ENCODE results near the gene ZBTB7C. TPM values are rescaled to one million over a fixed set of nuclear protein-coding genes. Genes with fewer than 3 reads are reported as not detected.

The ZBTB7C gene
- total RNA-seq, 1 experiment from 2014 or later, result 0.18 TPM

DNA sequence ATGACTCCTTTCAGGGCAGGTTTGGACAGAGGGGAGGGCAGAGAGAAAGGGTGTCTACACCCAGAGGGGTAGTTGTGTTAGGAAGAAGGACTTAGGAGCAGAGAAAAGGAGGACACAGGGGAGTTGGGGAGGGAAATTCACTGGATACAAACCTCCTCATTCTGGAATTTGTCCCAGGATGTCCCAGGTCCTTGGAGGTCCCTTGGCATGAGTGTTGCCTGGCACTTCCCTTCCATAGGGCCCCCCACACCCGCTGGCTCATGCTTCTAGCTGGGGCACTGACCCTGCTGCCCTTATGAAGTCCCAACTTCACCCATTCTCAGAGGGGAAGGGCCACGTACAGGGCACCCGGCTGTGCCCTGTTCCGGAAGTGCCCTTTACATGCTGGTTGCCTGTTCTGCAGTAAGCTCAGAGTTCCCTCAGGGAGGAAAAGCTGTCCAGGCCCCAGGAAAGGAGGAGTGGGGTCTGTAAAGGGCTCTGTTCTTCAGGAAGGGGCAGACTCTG, 385.1 kb downstream of the ZBTB7C start:
- POLR2A ChIA-PET, result no interaction called here
- H3K4me1 Mint-ChIP-seq (ENCODE audit: low read depth, unreplicated experiment), result no peaks in the 10 kb centered on the region
- no peaks in the 10 kb centered on the region for H3K4me1 ChIP-seq
- no peak overlapping the region for H3K4me3 ChIP-seq (ENCODE audit: low read depth, low read length)
- DNase-seq, result no peak
- no peaks in the 10 kb centered on the region for H3K36me3 ChIP-seq (ENCODE audit: control insufficient read depth, insufficient read depth, low read length)
- H3K4me3 Mint-ChIP-seq (ENCODE audit: unreplicated experiment), result no peak overlapping the region
- CTCF ChIA-PET, result no interaction called here
- H3K9me3 ChIP-seq, result no peaks in the 10 kb centered on the region
- TF ChIP-seq CTCF (IDR thresholded peaks at IDR 0.05; ENCODE audit: insufficient read depth in 1 of 2, low read depth in 1 of 2, low read length in 1 of 2, severe bottlenecking in 1 of 2, unreplicated experiment in 1 of 2), result no peak
- no peaks in the 10 kb centered on the region for H3K9me3 Mint-ChIP-seq (ENCODE audit: unreplicated experiment)
- peaks cover 3% of the 10 kb centered on the region for H3K27me3 Mint-ChIP-seq (ENCODE audit: insufficient read depth, unreplicated experiment)
- no peaks in the 10 kb centered on the region for H3K36me3 Mint-ChIP-seq (ENCODE audit: insufficient read depth, unreplicated experiment)
- no peaks in the 10 kb centered on the region for H3K27me3 ChIP-seq (replicated peaks; ENCODE audit: control insufficient read depth, insufficient read depth, low read length)
- BruUV-seq (replicated peaks), result no TSS peak
- no peak overlapping the region for H3K27ac Mint-ChIP-seq (ENCODE audit: unreplicated experiment)
- intact Hi-C loops (cut with micrococcal nuclease; ENCODE audit: unreplicated experiment), result no loop called here

GRCh38 chr18:48023334-48024008, 385.7 kb downstream of the ZBTB7C start:
- POLR2A ChIA-PET, result no interaction called here
- DNase-seq, result peak in 1 of 2 experiments; percentile 20
- Mint-ChIP-seq H3K4me3 (ENCODE audit: unreplicated experiment) (no peak overlapping the region), H3K4me1 (ENCODE audit: low read depth, unreplicated experiment) (no peaks in the 10 kb centered on the region), H3K27ac (ENCODE audit: unreplicated experiment) (no peak overlapping the region), H3K27me3 (ENCODE audit: insufficient read depth, unreplicated experiment) (peaks cover 3% of the 10 kb centered on the region), H3K36me3 (ENCODE audit: insufficient read depth, unreplicated experiment) (no peaks in the 10 kb centered on the region), H3K9me3 (ENCODE audit: unreplicated experiment) (no peaks in the 10 kb centered on the region)
- Histone ChIP-seq H3K27me3 (replicated peaks; ENCODE audit: control insufficient read depth, insufficient read depth, low read length) (no peaks in the 10 kb centered on the region), H3K4me3 (ENCODE audit: low read depth, low read length) (no peak overlapping the region), H3K9me3 (no peaks in the 10 kb centered on the region), H3K4me1 (no peaks in the 10 kb centered on the region), H3K36me3 (ENCODE audit: control insufficient read depth, insufficient read depth, low read length) (no peaks in the 10 kb centered on the region)
- TF ChIP-seq CTCF (IDR thresholded peaks at IDR 0.05; ENCODE audit: insufficient read depth in 1 of 2, low read depth in 1 of 2, low read length in 1 of 2, severe bottlenecking in 1 of 2, unreplicated experiment in 1 of 2), result peak in 1 of 2 experiments; percentile 7
- CTCF ChIA-PET, result no interaction called here
- BruUV-seq (replicated peaks), result no TSS peak
- intact Hi-C loops (cut with micrococcal nuclease; ENCODE audit: unreplicated experiment), result loop anchor here (1.0 to 2.0 kb wide), 2 partner anchors 159 to 423 kb away; no protein-coding TSS in a partner anchor

- Mint-ChIP-seq H3K36me3 (ENCODE audit: insufficient read depth, unreplicated experiment) (no peaks in the 10 kb centered on the region), H3K27ac (ENCODE audit: unreplicated experiment) (no peak overlapping the region), H3K4me3 (ENCODE audit: unreplicated experiment) (no peak overlapping the region), H3K9me3 (ENCODE audit: unreplicated experiment) (no peaks in the 10 kb centered on the region), H3K27me3 (ENCODE audit: insufficient read depth, unreplicated experiment) (peaks cover 3% of the 10 kb centered on the region), H3K4me1 (ENCODE audit: low read depth, unreplicated experiment) (no peaks in the 10 kb centered on the region)
- Histone ChIP-seq H3K27me3 (replicated peaks; ENCODE audit: control insufficient read depth, insufficient read depth, low read length) (no peaks in the 10 kb centered on the region), H3K4me1 (no peaks in the 10 kb centered on the region), H3K36me3 (ENCODE audit: control insufficient read depth, insufficient read depth, low read length) (no peaks in the 10 kb centered on the region), H3K9me3 (no peaks in the 10 kb centered on the region), H3K4me3 (ENCODE audit: low read depth, low read length) (no peak overlapping the region)
- BruUV-seq (replicated peaks), result no TSS peak
- DNase-seq, result peak in 1 of 2 experiments; percentile 50
- TF ChIP-seq CTCF (IDR thresholded peaks at IDR 0.05; ENCODE audit: insufficient read depth in 1 of 2, low read depth in 1 of 2, low read length in 1 of 2, severe bottlenecking in 1 of 2, unreplicated experiment in 1 of 2), result peak; percentile 33 to 38
- CTCF ChIA-PET, result no interaction called here
- POLR2A ChIA-PET, result no interaction called here
- intact Hi-C loops (cut with micrococcal nuclease; ENCODE audit: unreplicated experiment), result loop anchor here (1.0 to 2.0 kb wide), 4 partner anchors 90 to 424 kb away; no protein-coding TSS in a partner anchor
Observed at GRCh38 chr18:48022531-48023329, 386.5 kb downstream of the ZBTB7C start.
